Effector memory CD4-positive, alpha-beta T cell (primary cell): ENCODE results near the gene RANGAP1.
A peak's percentile ranks its signal among the peaks of the same experiment; 100 is the strongest.

Source experiments
- DNase-seq, 3 donors: peaks; one replicate each; pipeline ENCODE4 v3.0.0-alpha.2; 2020
- H3K27ac ChIP-seq: 2 replicates; pipeline ENCODE4 v1.7.0; 2013; ENCODE audit warnings: mild to moderate bottlenecking, low read length, moderate library complexity; ENCODE audit not compliant: insufficient read depth, poor library complexity, severe bottlenecking
- H3K27me3 ChIP-seq: replicated peaks from 2 replicates; pipeline ENCODE4 v1.7.0; 2013; ENCODE audit warnings: mild to moderate bottlenecking, low read length; ENCODE audit not compliant: insufficient read depth, control insufficient read depth, poor library complexity, severe bottlenecking
- H3K36me3 ChIP-seq: 2 replicates; pipeline ENCODE4 v1.7.0; 2013; ENCODE audit warnings: mild to moderate bottlenecking, low read length, moderate library complexity; ENCODE audit not compliant: control insufficient read depth, insufficient read depth
- H3K4me1 ChIP-seq: 2 replicates; pipeline ENCODE4 v1.7.0; 2013; ENCODE audit warnings: low read length, mild to moderate bottlenecking; ENCODE audit not compliant: control insufficient read depth, insufficient read depth, poor library complexity, severe bottlenecking
- H3K4me3 ChIP-seq: 2 replicates; pipeline ENCODE4 v1.7.0; 2013; ENCODE audit warnings: low read length, low read depth, mild to moderate bottlenecking; ENCODE audit not compliant: insufficient read depth, poor library complexity, severe bottlenecking
- H3K9me3 ChIP-seq: 2 replicates; pipeline ENCODE4 v1.7.0; 2013; ENCODE audit warnings: mild to moderate bottlenecking, low read length, moderate library complexity; ENCODE audit not compliant: control insufficient read depth

Gene RANGAP1

DNA sequence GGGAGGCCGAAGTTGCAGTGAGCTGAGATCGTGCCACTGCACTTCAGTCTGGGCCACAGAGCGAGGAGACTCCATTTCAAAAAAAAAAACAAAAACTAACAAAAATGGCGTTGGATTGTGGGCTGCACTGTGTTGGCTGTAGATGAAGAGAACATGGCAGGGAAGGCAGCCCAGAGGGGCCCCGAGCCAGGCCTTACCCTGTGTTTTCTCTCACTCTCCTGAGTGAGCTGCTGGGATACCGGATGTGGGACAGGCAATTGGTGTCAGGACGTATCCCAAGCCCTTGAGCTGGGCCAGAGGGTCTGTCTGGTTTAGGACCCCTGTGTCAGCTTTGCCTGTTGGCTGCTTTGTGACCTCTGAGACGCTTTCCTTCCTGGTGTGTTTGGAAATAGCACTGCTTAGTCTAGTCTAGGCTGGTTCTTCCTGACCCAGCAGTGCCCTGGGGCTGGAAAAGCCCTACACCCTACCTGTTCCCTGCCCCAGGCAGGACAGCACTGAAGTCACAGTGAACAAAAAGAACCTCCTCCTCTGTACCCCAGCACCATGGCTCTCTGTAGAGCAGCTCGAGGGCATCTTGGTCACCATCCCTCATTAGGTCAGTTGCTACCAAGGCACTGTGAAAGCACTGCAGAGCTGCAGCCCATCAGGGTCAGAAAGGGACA lies 63.0 kb downstream of the RANGAP1 start:
- Histone ChIP-seq H3K36me3 (peaks cover 78% of the 10 kb centered on the region), H3K27me3 (no peaks in the 10 kb centered on the region), H3K4me3 (no peak overlapping the region), H3K9me3 (no peaks in the 10 kb centered on the region), H3K27ac (no peak overlapping the region), H3K4me1 (peaks cover under 1% of the 10 kb centered on the region)
- no peak for DNase-seq

- Histone ChIP-seq H3K9me3 (no peaks in the 10 kb centered on the region), H3K27me3 (no peaks in the 10 kb centered on the region), H3K27ac (peak overlapping the region; percentile 23), H3K36me3 (peaks cover 47% of the 10 kb centered on the region), H3K4me1 (peaks cover 7% of the 10 kb centered on the region), H3K4me3 (no peak overlapping the region)
- no peak for DNase-seq
Measured at GRCh38 chr22:41217553-41218157, 68.3 kb downstream of the RANGAP1 start.

DNA sequence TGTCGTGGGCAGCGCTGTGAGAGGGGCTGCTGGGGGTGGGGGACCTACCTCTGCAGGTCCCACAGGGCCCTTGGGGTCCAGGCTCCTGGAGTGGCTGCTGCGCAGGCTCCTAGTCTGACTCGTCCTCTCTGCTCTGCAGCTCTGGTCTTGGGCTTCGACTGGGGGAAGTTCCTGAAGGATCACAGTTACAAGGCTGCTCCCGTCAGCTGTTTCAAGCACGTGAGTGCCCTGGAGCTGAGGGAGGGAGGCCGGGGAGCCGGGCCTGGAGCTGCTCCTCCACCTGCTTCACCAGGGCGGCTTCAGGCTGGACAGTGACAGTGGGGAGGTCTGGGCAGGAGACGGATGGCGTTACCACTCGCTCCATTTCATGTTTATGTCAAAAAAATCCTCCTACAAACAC lies 69.0 kb downstream of the RANGAP1 start:
- peaks cover 7% of the 10 kb centered on the region for H3K4me1 ChIP-seq
- H3K4me3 ChIP-seq: no peak overlapping the region
- H3K27ac ChIP-seq: no peak overlapping the region
- peaks cover 41% of the 10 kb centered on the region for H3K36me3 ChIP-seq
- H3K27me3 ChIP-seq: no peaks in the 10 kb centered on the region
- no peaks in the 10 kb centered on the region for H3K9me3 ChIP-seq
- DNase-seq: no peak

DNA sequence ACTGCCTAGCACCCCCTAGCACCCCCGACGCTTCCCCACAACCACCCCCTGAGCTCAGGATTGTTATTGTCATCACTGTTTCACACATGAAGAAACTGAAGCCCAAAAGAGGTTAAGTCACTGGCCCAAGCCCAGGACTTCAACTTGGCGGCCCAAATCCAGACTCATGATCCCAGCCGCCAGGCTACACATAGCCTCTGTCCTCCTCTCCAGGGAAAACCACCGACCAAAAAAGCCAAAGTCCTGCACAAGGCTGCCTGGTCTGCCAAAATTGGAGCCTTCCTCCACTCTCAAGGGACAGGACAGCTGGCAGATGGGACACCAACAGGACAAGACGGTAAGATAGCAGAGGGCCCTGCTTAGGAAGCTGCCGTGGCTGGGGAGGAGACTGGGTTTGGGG lies 70.1 kb downstream of the RANGAP1 start:
- Histone ChIP-seq H3K4me3 (no peak overlapping the region), H3K27me3 (no peaks in the 10 kb centered on the region), H3K4me1 (peaks cover 7% of the 10 kb centered on the region), H3K9me3 (no peaks in the 10 kb centered on the region), H3K27ac (no peak overlapping the region), H3K36me3 (peaks cover 35% of the 10 kb centered on the region)
- no peak for DNase-seq

DNA sequence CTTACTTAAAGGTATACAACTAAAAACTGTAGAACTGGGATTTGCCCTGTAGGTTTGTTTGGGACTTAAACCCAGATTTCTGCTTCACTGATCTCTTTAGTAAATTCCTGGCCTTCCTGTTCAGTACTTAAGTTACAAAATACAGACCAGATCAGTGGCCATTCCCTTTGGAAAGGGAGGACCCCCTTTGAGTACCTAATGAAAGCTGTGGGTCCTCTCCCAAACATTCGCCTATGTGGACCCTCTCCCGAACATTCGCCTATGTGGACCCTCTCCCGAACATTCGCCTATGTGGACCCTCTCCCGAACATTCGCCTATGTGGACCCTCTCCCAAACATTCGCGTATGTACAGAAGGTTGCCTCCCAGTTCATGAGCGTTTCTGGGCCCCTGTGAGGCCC lies 70.6 kb downstream of the RANGAP1 start:
- Histone ChIP-seq H3K27me3 (no peaks in the 10 kb centered on the region), H3K9me3 (no peaks in the 10 kb centered on the region), H3K4me3 (no peak overlapping the region), H3K36me3 (peaks cover 31% of the 10 kb centered on the region), H3K4me1 (peaks cover 7% of the 10 kb centered on the region), H3K27ac (no peak overlapping the region)
- DNase-seq: no peak

DNA sequence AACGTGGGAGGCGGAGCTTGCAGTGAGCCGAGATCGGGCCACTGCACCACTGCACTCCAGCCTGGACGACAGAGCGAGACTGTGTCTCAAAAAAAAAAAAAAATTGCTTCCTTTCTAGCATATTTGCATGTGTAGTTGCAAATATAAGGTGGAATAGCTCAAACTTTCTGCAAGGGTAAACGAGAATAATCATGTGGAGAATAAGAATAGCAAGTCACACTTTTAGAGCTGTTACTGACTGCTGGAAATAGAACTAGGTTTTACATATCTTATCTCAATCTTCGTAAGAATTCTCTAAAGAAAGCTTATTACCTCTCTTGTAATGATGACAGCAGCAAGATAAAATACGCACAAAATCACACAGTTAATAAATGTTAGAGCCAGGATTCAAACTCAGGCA lies 79.3 kb downstream of the RANGAP1 start:
- peaks cover 6% of the 10 kb centered on the region for H3K36me3 ChIP-seq
- no peaks in the 10 kb centered on the region for H3K27me3 ChIP-seq
- H3K4me3 ChIP-seq: no peak overlapping the region
- H3K27ac ChIP-seq: no peak overlapping the region
- no peak for DNase-seq
- H3K9me3 ChIP-seq: no peaks in the 10 kb centered on the region
- peaks cover 11% of the 10 kb centered on the region for H3K4me1 ChIP-seq

GRCh38 chr22:41204992-41205900 lies 80.7 kb downstream of the RANGAP1 start, which contains the start of gene L3MBTL2:
TSS of gene L3MBTL2 (plus strand) at chr22:41205312. CDS start at chr22:41205363, 51 bp downstream.
- Histone ChIP-seq H3K9me3 (no peaks in the 10 kb centered on the region), H3K36me3 (peaks cover 6% of the 10 kb centered on the region), H3K4me1 (peaks cover 11% of the 10 kb centered on the region), H3K27me3 (no peaks in the 10 kb centered on the region), H3K27ac (peak within 1 kb of the TSS; percentile 83), H3K4me3 (peak within 1 kb of the TSS; percentile 86)
- DNase-seq: peak; percentile 96 to 99 (median 98)

- Histone ChIP-seq H3K4me1 (peaks cover 11% of the 10 kb centered on the region), H3K4me3 (no peak overlapping the region), H3K36me3 (no peaks in the 10 kb centered on the region), H3K27me3 (no peaks in the 10 kb centered on the region), H3K9me3 (no peaks in the 10 kb centered on the region), H3K27ac (no peak overlapping the region)
- DNase-seq: no peak
Measured at GRCh38 chr22:41204066-41204465, 81.9 kb downstream of the RANGAP1 start.

- Histone ChIP-seq H3K36me3 (no peaks in the 10 kb centered on the region), H3K9me3 (no peaks in the 10 kb centered on the region), H3K4me3 (no peak overlapping the region), H3K27me3 (no peaks in the 10 kb centered on the region), H3K4me1 (peaks cover 16% of the 10 kb centered on the region), H3K27ac (no peak overlapping the region)
- DNase-seq: no peak
Measured at GRCh38 chr22:41203118-41203517, 82.9 kb downstream of the RANGAP1 start.

DNA sequence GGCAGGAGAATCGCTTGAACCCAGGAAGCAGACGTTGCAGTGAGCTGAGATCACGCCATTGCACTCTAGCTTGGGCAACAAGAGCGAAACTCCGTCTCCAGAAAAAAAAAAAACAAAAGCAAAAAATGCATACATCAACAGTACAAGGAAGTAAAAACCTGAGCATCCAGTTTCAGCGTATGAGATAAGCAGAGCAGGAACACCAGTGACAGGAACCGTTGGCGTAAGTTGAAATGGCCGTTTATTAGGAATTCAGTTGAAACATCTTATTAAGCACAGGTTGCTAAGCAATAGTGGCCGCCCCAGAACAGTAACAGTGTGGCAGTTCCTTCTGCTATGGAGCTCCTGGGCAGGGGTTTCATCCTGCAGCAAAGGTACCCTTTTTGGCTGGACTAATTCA lies 84.8 kb downstream of the RANGAP1 start:
- Histone ChIP-seq H3K4me3 (no peak overlapping the region), H3K4me1 (peaks cover 14% of the 10 kb centered on the region), H3K27ac (no peak overlapping the region), H3K9me3 (no peaks in the 10 kb centered on the region), H3K36me3 (no peaks in the 10 kb centered on the region), H3K27me3 (no peaks in the 10 kb centered on the region)
- no peak for DNase-seq
